Thoracic aorta (tissue), 2 donors: ENCODE data around the gene COL16A1. TPM values are rescaled to one million over a fixed set of nuclear protein-coding genes. Genes with fewer than 3 reads are reported as not detected.

Source experiments
- ATAC-seq: fragments of 150-250 bp; one replicate; pipeline ENCODE4 v1.8.0; 2017; ENCODE audit warnings: low read depth; ENCODE audit not compliant: insufficient number of reproducible peaks, low FRiP score
- DNase-seq: peaks from one replicate; pipeline ENCODE4 v3.0.0-alpha.2; 2020; ENCODE audit warnings: low spot score
- H3K27ac ChIP-seq, 2 donors: fragments of 200-600 bp; sonication (generic); 1 replicate in 1 of 2; 2 replicates in 1 of 2; pipeline ENCODE4 v1.5.1; 2016; ENCODE audit warnings: mild to moderate bottlenecking in 2 of 2, moderate library complexity in 2 of 2
- H3K27me3 ChIP-seq: fragments of 200-600 bp; sonication (generic); replicated peaks from 2 replicates; pipeline ENCODE4 v1.6.0; 2016; ENCODE audit warnings: mild to moderate bottlenecking; ENCODE audit not compliant: insufficient read depth
- H3K36me3 ChIP-seq: fragments of 200-600 bp; sonication (generic); one replicate; pipeline ENCODE4 v1.5.1; 2016
- H3K4me1 ChIP-seq, 2 donors: fragments of 200-600 bp; sonication (generic); 1 replicate in 1 of 2; 2 replicates in 1 of 2; pipeline versions ENCODE4 v1.5.1 to v1.6.0; 2016; ENCODE audit warnings: low read depth in 2 of 2, mild to moderate bottlenecking in 1 of 2; ENCODE audit not compliant: control insufficient read depth in 1 of 2
- H3K4me3 ChIP-seq: fragments of 200-600 bp; sonication (generic); 2 replicates; pipeline ENCODE4 v1.5.1; 2016; ENCODE audit warnings: mild to moderate bottlenecking
- H3K9me3 ChIP-seq: fragments of 200-600 bp; sonication (generic); 2 replicates; pipeline ENCODE4 v1.5.1; 2016
- CTCF ChIP-seq: fragments of 200-600 bp; sonication (generic); IDR thresholded peaks from one replicate; pipeline ENCODE4 v1.5.1; 2019; ENCODE audit warnings: antibody characterized with exemption
- total RNA-seq, 2 donors: library from RNA; depleted of rRNA; stranded (reverse); fragments of >200 nt; gene quantifications; one replicate each; pipeline versions ENCODE4 v1.1.0 to v1.2.3, GENCODE V29; 2016

The COL16A1 gene
- total RNA-seq, 2 donors from 2014 or later: 183 to 323 TPM

- TF ChIP-seq CTCF: no peak
- Histone ChIP-seq H3K36me3 (peaks cover 54% of the 10 kb centered on the region), H3K27me3 (no peaks in the 10 kb centered on the region), H3K27ac (no peak overlapping the region), H3K9me3 (no peaks in the 10 kb centered on the region), H3K4me1 (peaks cover 0 to 21% of the 10 kb centered on the region in 2 donors), H3K4me3 (no peak overlapping the region)
- ATAC-seq (no peak), DNase-seq (no peak)
Measured at GRCh38 chr1:31657020-31657804, 46.6 kb downstream of the COL16A1 start.

GRCh38 chr1:31655756-31656155 is 48.1 kb downstream of the COL16A1 start:
- DNase-seq (no peak), ATAC-seq (no peak)
- Histone ChIP-seq H3K36me3 (peaks cover 50% of the 10 kb centered on the region), H3K4me3 (no peak overlapping the region), H3K9me3 (no peaks in the 10 kb centered on the region), H3K27ac (no peak overlapping the region), H3K4me1 (peaks cover 8 to 26% of the 10 kb centered on the region in 2 donors), H3K27me3 (no peaks in the 10 kb centered on the region)
- TF ChIP-seq CTCF: no peak

- H3K36me3 ChIP-seq: peaks cover 49% of the 10 kb centered on the region
- no peaks in the 10 kb centered on the region for H3K9me3 ChIP-seq
- TF ChIP-seq CTCF: no peak
- no peaks in the 10 kb centered on the region for H3K27me3 ChIP-seq
- ATAC-seq (no peak), DNase-seq (no peak)
- H3K4me1 ChIP-seq: peaks cover 11 to 26% of the 10 kb centered on the region in 2 donors
- H3K4me3 ChIP-seq: no peak overlapping the region
- H3K27ac ChIP-seq: no peak overlapping the region
Measured at GRCh38 chr1:31655104-31655503, 48.7 kb downstream of the COL16A1 start.

- no peak overlapping the region for H3K27ac ChIP-seq
- H3K27me3 ChIP-seq: no peaks in the 10 kb centered on the region
- DNase-seq (no peak), ATAC-seq (no peak)
- TF ChIP-seq CTCF: no peak
- H3K4me3 ChIP-seq: no peak overlapping the region
- peaks cover 11 to 26% of the 10 kb centered on the region in 2 donors for H3K4me1 ChIP-seq
- H3K9me3 ChIP-seq: no peaks in the 10 kb centered on the region
- peaks cover 47% of the 10 kb centered on the region for H3K36me3 ChIP-seq
Measured at GRCh38 chr1:31654474-31654776, 49.4 kb downstream of the COL16A1 start.

DNA sequence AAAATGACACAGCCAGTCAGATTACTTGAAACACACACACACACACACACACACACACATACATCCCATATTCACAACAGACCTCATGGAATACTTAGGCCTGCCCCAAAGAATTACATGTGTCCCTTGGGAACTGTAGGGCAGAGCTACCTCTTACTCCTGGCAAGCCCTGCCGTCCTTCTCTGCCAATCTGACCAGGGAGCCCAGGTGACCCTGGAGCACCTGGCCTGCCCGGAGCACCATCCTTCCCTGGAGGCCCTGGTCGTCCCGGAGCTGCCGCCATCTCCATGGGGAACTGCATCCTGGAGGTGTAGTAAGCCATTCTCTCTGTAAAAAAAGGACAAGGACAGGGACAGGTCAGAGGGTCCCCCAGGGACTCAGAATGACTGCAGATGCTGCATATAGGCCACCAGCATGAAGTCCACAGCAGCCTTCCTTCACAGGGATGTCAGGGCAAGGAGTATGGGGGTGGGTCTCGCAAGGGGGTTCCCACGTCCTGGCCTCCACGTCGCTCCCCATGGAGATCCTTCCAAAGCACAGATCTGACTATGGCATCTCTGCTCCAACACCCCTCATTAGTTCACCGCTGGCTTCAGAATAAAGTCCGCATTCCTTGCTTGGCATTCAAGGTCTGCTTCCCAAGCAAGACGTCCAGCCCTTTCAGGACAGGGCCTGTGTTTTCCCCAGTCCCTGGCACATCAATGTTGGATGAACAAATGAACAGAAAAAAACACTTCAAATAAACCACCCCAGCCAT is 49.9 kb downstream of the COL16A1 start:
- Histone ChIP-seq H3K27me3 (no peaks in the 10 kb centered on the region), H3K4me3 (no peak overlapping the region), H3K27ac (no peak overlapping the region), H3K9me3 (no peaks in the 10 kb centered on the region), H3K36me3 (peaks cover 46% of the 10 kb centered on the region), H3K4me1 (peaks cover 11 to 30% of the 10 kb centered on the region in 2 donors)
- DNase-seq (no peak), ATAC-seq (no peak)
- no peak for TF ChIP-seq CTCF
